ENCODE data around the gene NIBAN1. TPM values are rescaled to one million over a fixed set of nuclear protein-coding genes. Genes with fewer than 3 reads are reported as not detected.

NIBAN1 gene
- total and polyA plus RNA-seq, 2 of the 8 experiments (the other 6 are each of a cell fraction or from before 2014, with no cell fraction given): 5.7 to 15.2 TPM

DNA sequence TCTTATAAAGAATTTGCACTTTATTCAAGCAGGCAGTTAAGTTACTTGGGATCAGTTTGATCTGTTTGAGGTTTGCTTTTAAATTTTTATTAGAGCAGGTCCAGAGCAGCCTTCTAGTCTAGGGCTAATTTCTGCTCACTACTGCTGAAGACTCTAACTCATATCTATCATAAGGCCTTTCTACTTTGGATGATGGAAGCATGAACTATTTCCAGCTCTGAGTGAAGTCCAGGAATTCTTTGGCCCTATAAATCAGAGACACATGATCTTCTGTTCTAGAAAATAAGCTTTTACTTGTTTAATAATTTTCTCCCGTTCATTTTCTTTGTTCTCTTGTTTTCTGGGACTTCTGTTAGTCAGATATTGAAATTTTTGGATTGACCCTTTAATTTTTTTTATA, 14.7 kb downstream of the NIBAN1 start (continued):
- TF ChIP-seq, protein P1, sequence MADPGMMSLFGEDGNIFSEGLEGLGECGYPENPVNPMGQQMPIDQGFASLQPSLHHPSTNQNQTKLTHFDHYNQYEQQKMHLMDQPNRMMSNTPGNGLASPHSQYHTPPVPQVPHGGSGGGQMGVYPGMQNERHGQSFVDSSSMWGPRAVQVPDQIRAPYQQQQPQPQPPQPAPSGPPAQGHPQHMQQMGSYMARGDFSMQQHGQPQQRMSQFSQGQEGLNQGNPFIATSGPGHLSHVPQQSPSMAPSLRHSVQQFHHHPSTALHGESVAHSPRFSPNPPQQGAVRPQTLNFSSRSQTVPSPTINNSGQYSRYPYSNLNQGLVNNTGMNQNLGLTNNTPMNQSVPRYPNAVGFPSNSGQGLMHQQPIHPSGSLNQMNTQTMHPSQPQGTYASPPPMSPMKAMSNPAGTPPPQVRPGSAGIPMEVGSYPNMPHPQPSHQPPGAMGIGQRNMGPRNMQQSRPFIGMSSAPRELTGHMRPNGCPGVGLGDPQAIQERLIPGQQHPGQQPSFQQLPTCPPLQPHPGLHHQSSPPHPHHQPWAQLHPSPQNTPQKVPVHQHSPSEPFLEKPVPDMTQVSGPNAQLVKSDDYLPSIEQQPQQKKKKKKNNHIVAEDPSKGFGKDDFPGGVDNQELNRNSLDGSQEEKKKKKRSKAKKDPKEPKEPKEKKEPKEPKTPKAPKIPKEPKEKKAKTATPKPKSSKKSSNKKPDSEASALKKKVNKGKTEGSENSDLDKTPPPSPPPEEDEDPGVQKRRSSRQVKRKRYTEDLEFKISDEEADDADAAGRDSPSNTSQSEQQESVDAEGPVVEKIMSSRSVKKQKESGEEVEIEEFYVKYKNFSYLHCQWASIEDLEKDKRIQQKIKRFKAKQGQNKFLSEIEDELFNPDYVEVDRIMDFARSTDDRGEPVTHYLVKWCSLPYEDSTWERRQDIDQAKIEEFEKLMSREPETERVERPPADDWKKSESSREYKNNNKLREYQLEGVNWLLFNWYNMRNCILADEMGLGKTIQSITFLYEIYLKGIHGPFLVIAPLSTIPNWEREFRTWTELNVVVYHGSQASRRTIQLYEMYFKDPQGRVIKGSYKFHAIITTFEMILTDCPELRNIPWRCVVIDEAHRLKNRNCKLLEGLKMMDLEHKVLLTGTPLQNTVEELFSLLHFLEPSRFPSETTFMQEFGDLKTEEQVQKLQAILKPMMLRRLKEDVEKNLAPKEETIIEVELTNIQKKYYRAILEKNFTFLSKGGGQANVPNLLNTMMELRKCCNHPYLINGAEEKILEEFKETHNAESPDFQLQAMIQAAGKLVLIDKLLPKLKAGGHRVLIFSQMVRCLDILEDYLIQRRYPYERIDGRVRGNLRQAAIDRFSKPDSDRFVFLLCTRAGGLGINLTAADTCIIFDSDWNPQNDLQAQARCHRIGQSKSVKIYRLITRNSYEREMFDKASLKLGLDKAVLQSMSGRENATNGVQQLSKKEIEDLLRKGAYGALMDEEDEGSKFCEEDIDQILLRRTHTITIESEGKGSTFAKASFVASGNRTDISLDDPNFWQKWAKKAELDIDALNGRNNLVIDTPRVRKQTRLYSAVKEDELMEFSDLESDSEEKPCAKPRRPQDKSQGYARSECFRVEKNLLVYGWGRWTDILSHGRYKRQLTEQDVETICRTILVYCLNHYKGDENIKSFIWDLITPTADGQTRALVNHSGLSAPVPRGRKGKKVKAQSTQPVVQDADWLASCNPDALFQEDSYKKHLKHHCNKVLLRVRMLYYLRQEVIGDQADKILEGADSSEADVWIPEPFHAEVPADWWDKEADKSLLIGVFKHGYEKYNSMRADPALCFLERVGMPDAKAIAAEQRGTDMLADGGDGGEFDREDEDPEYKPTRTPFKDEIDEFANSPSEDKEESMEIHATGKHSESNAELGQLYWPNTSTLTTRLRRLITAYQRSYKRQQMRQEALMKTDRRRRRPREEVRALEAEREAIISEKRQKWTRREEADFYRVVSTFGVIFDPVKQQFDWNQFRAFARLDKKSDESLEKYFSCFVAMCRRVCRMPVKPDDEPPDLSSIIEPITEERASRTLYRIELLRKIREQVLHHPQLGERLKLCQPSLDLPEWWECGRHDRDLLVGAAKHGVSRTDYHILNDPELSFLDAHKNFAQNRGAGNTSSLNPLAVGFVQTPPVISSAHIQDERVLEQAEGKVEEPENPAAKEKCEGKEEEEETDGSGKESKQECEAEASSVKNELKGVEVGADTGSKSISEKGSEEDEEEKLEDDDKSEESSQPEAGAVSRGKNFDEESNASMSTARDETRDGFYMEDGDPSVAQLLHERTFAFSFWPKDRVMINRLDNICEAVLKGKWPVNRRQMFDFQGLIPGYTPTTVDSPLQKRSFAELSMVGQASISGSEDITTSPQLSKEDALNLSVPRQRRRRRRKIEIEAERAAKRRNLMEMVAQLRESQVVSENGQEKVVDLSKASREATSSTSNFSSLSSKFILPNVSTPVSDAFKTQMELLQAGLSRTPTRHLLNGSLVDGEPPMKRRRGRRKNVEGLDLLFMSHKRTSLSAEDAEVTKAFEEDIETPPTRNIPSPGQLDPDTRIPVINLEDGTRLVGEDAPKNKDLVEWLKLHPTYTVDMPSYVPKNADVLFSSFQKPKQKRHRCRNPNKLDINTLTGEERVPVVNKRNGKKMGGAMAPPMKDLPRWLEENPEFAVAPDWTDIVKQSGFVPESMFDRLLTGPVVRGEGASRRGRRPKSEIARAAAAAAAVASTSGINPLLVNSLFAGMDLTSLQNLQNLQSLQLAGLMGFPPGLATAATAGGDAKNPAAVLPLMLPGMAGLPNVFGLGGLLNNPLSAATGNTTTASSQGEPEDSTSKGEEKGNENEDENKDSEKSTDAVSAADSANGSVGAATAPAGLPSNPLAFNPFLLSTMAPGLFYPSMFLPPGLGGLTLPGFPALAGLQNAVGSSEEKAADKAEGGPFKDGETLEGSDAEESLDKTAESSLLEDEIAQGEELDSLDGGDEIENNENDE (IDR thresholded peaks at IDR 0.05; ENCODE audit: insufficient replicate concordance, low read length): no peak
- TF ChIP-seq BACH1 (IDR thresholded peaks at IDR 0.05; ENCODE audit: low read length) (no peak), SIN3A (conservative IDR thresholded peaks at IDR 0.05 in 1 of 2, IDR thresholded peaks at IDR 0.05 in 1 of 2; ENCODE audit: low read depth in 1 of 2, low read length in 2 of 2) (no peak), JUN (IDR thresholded peaks at IDR 0.05; ENCODE audit: low read depth, low read length) (no peak), FOSL1 (IDR thresholded peaks at IDR 0.05; ENCODE audit: insufficient read depth, low read depth, low read length) (no peak)
